GM12878 (cell line): ENCODE measurements around the gene C16orf95.

Source experiments
- ATF3 ChIP-seq: IDR thresholded peaks from 2 replicates; pipeline ENCODE4 v1.6.1; 2011; ENCODE audit warnings: low read depth, mild to moderate bottlenecking, low read length, moderate library complexity, borderline replicate concordance; ENCODE audit errors: extremely low read depth
- BCL11A ChIP-seq: IDR thresholded peaks from 2 replicates; pipeline ENCODE4 v1.6.1; 2011; ENCODE audit warnings: low read depth, low read length
- BCLAF1 ChIP-seq: fragments of 450-650 bp; IDR thresholded peaks from 2 replicates; pipeline ENCODE4 v1.6.1; 2017; ENCODE audit warnings: antibody characterized with exemption, mild to moderate bottlenecking, moderate library complexity
- CBFB ChIP-seq: IDR thresholded peaks from 2 replicates; pipeline ENCODE4 v1.6.1; 2016; ENCODE audit warnings: antibody characterized with exemption, low read depth
- CBX3 ChIP-seq: fragments of 200-600 bp; sonication (generic); IDR thresholded peaks from 2 replicates; pipeline ENCODE4 v1.6.1; 2016; ENCODE audit warnings: low read depth, borderline replicate concordance
- CTCF ChIP-seq, 3 experiments: IDR thresholded peaks in 2 of 3; conservative IDR thresholded peaks in 1 of 3; 2 replicates each; pipeline ENCODE4 v1.5.1; 2011; ENCODE audit warnings: low read depth in 3 of 3, low read length in 3 of 3, mild to moderate bottlenecking in 3 of 3, control low read depth in 2 of 3, moderate library complexity in 2 of 3, inconsistent platforms in 1 of 3, mixed read lengths in 1 of 3; ENCODE audit not compliant: control insufficient read depth in 2 of 3, insufficient read depth in 1 of 3; ENCODE audit errors: extremely low read depth in 1 of 3
- FOXM1 ChIP-seq: IDR thresholded peaks from 2 replicates; pipeline ENCODE4 v1.6.1; 2012; ENCODE audit warnings: low read depth, mild to moderate bottlenecking, inconsistent platforms, low read length, moderate library complexity
- JUND ChIP-seq: IDR thresholded peaks from 2 replicates; pipeline ENCODE4 v1.6.1; 2012; ENCODE audit warnings: low read depth, mild to moderate bottlenecking, low read length, improper control_type of control experiment, moderate library complexity
- POLR2A ChIP-seq: IDR thresholded peaks from 2 replicates; pipeline ENCODE4 v1.6.1; 2011; ENCODE audit warnings: low read depth, mild to moderate bottlenecking, low read length
- RAD21 ChIP-seq: IDR thresholded peaks from 2 replicates; pipeline ENCODE4 v1.6.1; 2011; ENCODE audit warnings: mild to moderate bottlenecking, low read depth, low read length, moderate library complexity; ENCODE audit not compliant: insufficient read depth
- SMAD1 ChIP-seq: fragments of 450-650 bp; IDR thresholded peaks from 2 replicates; pipeline ENCODE4 v1.6.1; 2018; ENCODE audit warnings: mild to moderate bottlenecking, low read depth; ENCODE audit not compliant: partially characterized antibody
- USF2 ChIP-seq: IDR thresholded peaks from 2 replicates; pipeline ENCODE4 v1.6.1; 2011; ENCODE audit warnings: low read depth, low read length, improper control_type of control experiment, borderline replicate concordance
- YBX1 ChIP-seq: fragments of 450-650 bp; IDR thresholded peaks from 2 replicates; pipeline ENCODE4 v1.6.1; 2016; ENCODE audit warnings: antibody characterized with exemption
- ZBTB11 ChIP-seq: fragments of 450-650 bp; formaldehyde crosslinking; IDR thresholded peaks from 2 replicates; pipeline ENCODE4 v1.5.0; 2022; ENCODE audit warnings: mild to moderate bottlenecking, missing genetic modification characterization

GRCh38 chr16:87276091-87276701 is 41.0 kb downstream of the C16orf95 start:
- TF ChIP-seq CTCF (IDR thresholded peaks at IDR 0.05 in 2 of 3, conservative IDR thresholded peaks at IDR 0.05 in 1 of 3; ENCODE audit: control insufficient read depth in 2 of 3, extremely low read depth in 1 of 3, insufficient read depth in 1 of 3, low read depth in 3 of 3, low read length in 3 of 3) (no peak), CBX3 (no peak), YBX1 (no peak), USF2 (no peak), BCLAF1 (no peak), BCL11A (no peak), POLR2A (no peak), FOXM1 (no peak), SMAD1 (no peak), ATF3 (no peak), CBFB (no peak), RAD21 (no peak), JUND (no peak), ZBTB11 (no peak)
